HEK293 (cell line): ENCODE data around the gene NCKAP5L.

Source experiments
- BCL11A ChIP-seq: fragments of 450-650 bp; formaldehyde crosslinking; IDR thresholded peaks from 2 replicates; pipeline ENCODE4 v1.5.1; 2016; ENCODE audit warnings: low read depth, missing biosample characterization, missing genetic modification characterization
- KLF1 ChIP-seq: fragments of 450-650 bp; formaldehyde crosslinking; IDR thresholded peaks from 2 replicates; pipeline ENCODE4 v1.5.1; 2016; ENCODE audit warnings: missing biosample characterization, missing genetic modification characterization
- ZNF133 ChIP-seq: fragments of 450-650 bp; formaldehyde crosslinking; IDR thresholded peaks from 2 replicates; pipeline ENCODE4 v1.5.1; 2016; ENCODE audit warnings: missing biosample characterization, missing genetic modification characterization
- ZNF302 ChIP-seq: fragments of 450-650 bp; formaldehyde crosslinking; IDR thresholded peaks from 2 replicates; pipeline ENCODE4 v1.5.1; 2016; ENCODE audit warnings: missing biosample characterization, missing genetic modification characterization, low read depth
- ZNF311 ChIP-seq: fragments of 450-650 bp; formaldehyde crosslinking; IDR thresholded peaks from 2 replicates; pipeline ENCODE4 v1.5.1; 2017; ENCODE audit warnings: missing biosample characterization, missing genetic modification characterization, borderline replicate concordance
- ZNF549 ChIP-seq: fragments of 450-650 bp; IDR thresholded peaks from 2 replicates; pipeline ENCODE4 v1.5.1; 2018; ENCODE audit warnings: missing biosample characterization, missing genetic modification characterization, mild to moderate bottlenecking, inconsistent platforms, moderate library complexity
- ZNF623 ChIP-seq: fragments of 450-650 bp; formaldehyde crosslinking; IDR thresholded peaks from 2 replicates; pipeline ENCODE4 v1.5.1; 2016; ENCODE audit warnings: missing biosample characterization, missing genetic modification characterization
- ZNF837 ChIP-seq: fragments of 450-650 bp; formaldehyde crosslinking; IDR thresholded peaks from 2 replicates; pipeline ENCODE4 v1.5.1; 2016; ENCODE audit warnings: missing biosample characterization, missing genetic modification characterization
- TF ChIP-seq, protein P1 (sequence below): fragments of 450-650 bp; formaldehyde crosslinking; IDR thresholded peaks from 2 replicates; pipeline ENCODE4 v1.5.1; 2016; ENCODE audit warnings: missing biosample characterization, missing genetic modification characterization, low read depth
- TF ChIP-seq, protein P2 (sequence below): fragments of 450-650 bp; formaldehyde crosslinking; IDR thresholded peaks from 2 replicates; pipeline ENCODE4 v1.5.1; 2016; ENCODE audit warnings: missing biosample characterization, missing genetic modification characterization
- TF ChIP-seq, protein P3 (sequence below): fragments of 450-650 bp; IDR thresholded peaks from 2 replicates; pipeline ENCODE4 v1.5.1; 2018; ENCODE audit warnings: missing biosample characterization, missing genetic modification characterization

DNA sequence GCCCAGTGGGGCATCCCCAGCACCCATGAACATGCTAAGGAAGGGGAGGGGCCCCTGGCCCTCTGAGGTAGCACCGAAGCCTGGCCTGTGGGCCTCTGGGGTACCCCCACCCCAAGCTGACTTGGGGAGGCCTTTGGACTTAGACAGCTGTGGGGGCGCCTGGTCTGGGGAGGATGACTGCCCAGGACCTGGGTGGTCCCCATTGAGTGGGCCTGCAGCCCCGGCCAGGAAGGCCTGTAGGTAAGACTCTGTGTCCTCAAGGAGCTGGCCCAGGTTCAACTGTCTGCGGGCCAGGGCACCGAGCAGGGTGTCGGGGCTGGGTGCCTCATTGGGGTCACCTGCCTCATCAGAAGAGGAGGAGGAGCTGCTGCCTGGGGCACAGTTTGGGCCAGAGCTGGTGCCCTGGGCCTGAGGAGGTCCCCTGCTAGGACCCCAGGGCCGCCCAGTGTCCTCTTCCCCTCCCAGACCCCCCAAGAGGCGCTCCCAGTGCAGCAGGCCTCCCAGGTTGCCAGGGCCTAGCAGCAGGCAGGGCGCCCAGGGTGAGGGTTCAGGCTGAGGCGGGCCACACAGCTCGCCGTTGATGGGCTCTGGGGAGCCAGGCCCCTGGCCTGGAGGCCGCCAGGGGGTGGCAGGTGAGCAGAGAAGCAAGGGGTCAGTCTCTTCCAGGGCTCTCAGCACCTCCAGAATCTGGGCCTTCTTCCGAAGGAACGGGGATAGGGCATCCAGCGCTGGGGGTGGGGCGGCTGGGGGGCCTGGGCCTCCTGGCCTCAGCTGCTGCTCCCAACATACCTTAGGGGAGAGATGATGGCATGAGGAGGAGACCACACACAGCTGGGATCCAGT, 31.4 kb downstream of the NCKAP5L start:
- TF ChIP-seq, protein P1, sequence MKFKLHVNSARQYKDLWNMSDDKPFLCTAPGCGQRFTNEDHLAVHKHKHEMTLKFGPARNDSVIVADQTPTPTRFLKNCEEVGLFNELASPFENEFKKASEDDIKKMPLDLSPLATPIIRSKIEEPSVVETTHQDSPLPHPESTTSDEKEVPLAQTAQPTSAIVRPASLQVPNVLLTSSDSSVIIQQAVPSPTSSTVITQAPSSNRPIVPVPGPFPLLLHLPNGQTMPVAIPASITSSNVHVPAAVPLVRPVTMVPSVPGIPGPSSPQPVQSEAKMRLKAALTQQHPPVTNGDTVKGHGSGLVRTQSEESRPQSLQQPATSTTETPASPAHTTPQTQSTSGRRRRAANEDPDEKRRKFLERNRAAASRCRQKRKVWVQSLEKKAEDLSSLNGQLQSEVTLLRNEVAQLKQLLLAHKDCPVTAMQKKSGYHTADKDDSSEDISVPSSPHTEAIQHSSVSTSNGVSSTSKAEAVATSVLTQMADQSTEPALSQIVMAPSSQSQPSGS (tag by site-specific recombination), result no peak
- TF ChIP-seq, protein P2, sequence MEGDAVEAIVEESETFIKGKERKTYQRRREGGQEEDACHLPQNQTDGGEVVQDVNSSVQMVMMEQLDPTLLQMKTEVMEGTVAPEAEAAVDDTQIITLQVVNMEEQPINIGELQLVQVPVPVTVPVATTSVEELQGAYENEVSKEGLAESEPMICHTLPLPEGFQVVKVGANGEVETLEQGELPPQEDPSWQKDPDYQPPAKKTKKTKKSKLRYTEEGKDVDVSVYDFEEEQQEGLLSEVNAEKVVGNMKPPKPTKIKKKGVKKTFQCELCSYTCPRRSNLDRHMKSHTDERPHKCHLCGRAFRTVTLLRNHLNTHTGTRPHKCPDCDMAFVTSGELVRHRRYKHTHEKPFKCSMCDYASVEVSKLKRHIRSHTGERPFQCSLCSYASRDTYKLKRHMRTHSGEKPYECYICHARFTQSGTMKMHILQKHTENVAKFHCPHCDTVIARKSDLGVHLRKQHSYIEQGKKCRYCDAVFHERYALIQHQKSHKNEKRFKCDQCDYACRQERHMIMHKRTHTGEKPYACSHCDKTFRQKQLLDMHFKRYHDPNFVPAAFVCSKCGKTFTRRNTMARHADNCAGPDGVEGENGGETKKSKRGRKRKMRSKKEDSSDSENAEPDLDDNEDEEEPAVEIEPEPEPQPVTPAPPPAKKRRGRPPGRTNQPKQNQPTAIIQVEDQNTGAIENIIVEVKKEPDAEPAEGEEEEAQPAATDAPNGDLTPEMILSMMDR (tag by site-specific recombination), result no peak
- no peak for TF ChIP-seq ZNF133
- no peak for TF ChIP-seq KLF1 (tag by site-specific recombination)
- TF ChIP-seq, protein P3, sequence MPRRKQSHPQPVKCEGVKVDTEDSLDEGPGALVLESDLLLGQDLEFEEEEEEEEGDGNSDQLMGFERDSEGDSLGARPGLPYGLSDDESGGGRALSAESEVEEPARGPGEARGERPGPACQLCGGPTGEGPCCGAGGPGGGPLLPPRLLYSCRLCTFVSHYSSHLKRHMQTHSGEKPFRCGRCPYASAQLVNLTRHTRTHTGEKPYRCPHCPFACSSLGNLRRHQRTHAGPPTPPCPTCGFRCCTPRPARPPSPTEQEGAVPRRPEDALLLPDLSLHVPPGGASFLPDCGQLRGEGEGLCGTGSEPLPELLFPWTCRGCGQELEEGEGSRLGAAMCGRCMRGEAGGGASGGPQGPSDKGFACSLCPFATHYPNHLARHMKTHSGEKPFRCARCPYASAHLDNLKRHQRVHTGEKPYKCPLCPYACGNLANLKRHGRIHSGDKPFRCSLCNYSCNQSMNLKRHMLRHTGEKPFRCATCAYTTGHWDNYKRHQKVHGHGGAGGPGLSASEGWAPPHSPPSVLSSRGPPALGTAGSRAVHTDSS (tag by site-specific recombination), result no peak
- TF ChIP-seq ZNF837 (tag by site-specific recombination), result no peak
- no peak for TF ChIP-seq ZNF549 (tag by site-specific recombination)
- no peak for TF ChIP-seq ZNF302 (tag by site-specific recombination)
- TF ChIP-seq ZNF623 (tag by site-specific recombination), result no peak
- TF ChIP-seq ZNF311 (tag by site-specific recombination), result no peak
- TF ChIP-seq BCL11A (tag by site-specific recombination), result no peak
